ENCODE results near the gene KRT72.

- TF ChIP-seq CTCF (IDR thresholded peaks at IDR 0.05; ENCODE audit: low read depth, low read length, missing input control) = no peak
- no peak for TF ChIP-seq ZBTB33 (IDR thresholded peaks at IDR 0.05)
- TF ChIP-seq SP1 (IDR thresholded peaks at IDR 0.05) = no peak
- TF ChIP-seq GABPA (IDR thresholded peaks at IDR 0.05 in 1 of 2, conservative IDR thresholded peaks at IDR 0.05 in 1 of 2) = no peak
- no peak for TF ChIP-seq YY1 (IDR thresholded peaks at IDR 0.05)
- no peak for TF ChIP-seq RAD21 (IDR thresholded peaks at IDR 0.05)
- no peak for TF ChIP-seq HNF4G (IDR thresholded peaks at IDR 0.05)
- TF ChIP-seq MAX (IDR thresholded peaks at IDR 0.05) = no peak
Observed at GRCh38 chr12:52585946-52586345, 15.3 kb downstream of the KRT72 start.

Data from liver (tissue), 3 donors.